Activated CD4-positive, alpha-beta T cell treated with anti-CD3 and anti-CD28 coated beads, Interleukin-2, amount 10 ng/mL, durations not matched to agents 7 days and 5 days (primary cell): ENCODE measurements around the gene PLCH1. TPM values are rescaled to one million over a fixed set of nuclear protein-coding genes. Genes with fewer than 3 reads are reported as not detected.

Source experiments
- CTCF ChIA-PET: fragments of 350-600 bp; sonication (Branson Sonifier 250); formaldehyde crosslinking; loops from one replicate; lab custom pipeline; 2021; ENCODE audit warnings: antibody characterized with exemption; lab: Charles Lee
- POLR2A ChIA-PET: fragments of 350-600 bp; sonication (Branson Sonifier 250); formaldehyde crosslinking; loops from one replicate; lab custom pipeline; 2021; ENCODE audit warnings: antibody characterized with exemption; lab: Charles Lee
- DNase-seq: peaks from one replicate; pipeline ENCODE4 v3.0.0-alpha.2; 2020
- H3K27ac Mint-ChIP-seq: one replicate; pipeline ENCODE4 v1.8.0; 2021; ENCODE audit warnings: mild to moderate bottlenecking, moderate library complexity, mixed read lengths
- H3K27me3 Mint-ChIP-seq: one replicate; pipeline ENCODE4 v1.8.0; 2021; ENCODE audit warnings: mixed read lengths
- H3K36me3 Mint-ChIP-seq: one replicate; pipeline ENCODE4 v1.8.0; 2021; ENCODE audit warnings: low read depth, mixed read lengths
- H3K4me1 Mint-ChIP-seq: one replicate; pipeline ENCODE4 v1.8.0; 2021; ENCODE audit warnings: mixed read lengths
- H3K4me3 Mint-ChIP-seq: one replicate; pipeline ENCODE4 v1.8.0; 2021; ENCODE audit warnings: mild to moderate bottlenecking, moderate library complexity, mixed read lengths
- H3K9me3 Mint-ChIP-seq: one replicate; pipeline ENCODE4 v1.8.0; 2021; ENCODE audit warnings: mixed read lengths
- total RNA-seq, 2 experiments: library from RNA; stranded (reverse); gene quantifications; one replicate each; pipeline ENCODE4 v1.2.3, GENCODE V29; 2021

PLCH1 gene
- total RNA-seq, 2 experiments from 2014 or later, result 0.37 TPM

DNA sequence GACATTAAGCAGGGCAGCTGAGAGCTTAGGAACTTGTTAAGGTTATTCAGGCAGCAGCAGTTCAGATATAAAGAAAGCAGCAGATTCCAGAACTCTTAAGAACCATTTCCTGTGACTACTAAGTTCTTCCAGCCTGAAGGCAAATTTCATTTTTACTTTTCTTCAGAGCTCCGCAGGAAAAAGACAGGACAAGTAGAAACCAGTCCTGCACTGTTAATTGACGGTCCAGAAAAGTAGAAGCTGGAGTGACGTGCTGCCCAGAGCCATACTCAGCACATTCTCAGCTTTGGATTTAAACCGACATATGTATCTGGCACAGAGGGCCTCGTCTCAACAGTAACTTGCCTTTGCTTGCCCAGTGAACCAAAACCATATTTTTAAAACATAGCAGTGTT lies 232.0 kb downstream of the PLCH1 start:
- DNase-seq, result no peak
- no peak overlapping the region for H3K4me3 Mint-ChIP-seq
- ChIA-PET POLR2A (no interaction called here), CTCF (no interaction called here)
- H3K27me3 Mint-ChIP-seq, result no peaks in the 10 kb centered on the region
- no peaks in the 10 kb centered on the region for H3K36me3 Mint-ChIP-seq
- H3K4me1 Mint-ChIP-seq, result no peaks in the 10 kb centered on the region
- peaks cover 8% of the 10 kb centered on the region for H3K9me3 Mint-ChIP-seq
- H3K27ac Mint-ChIP-seq, result no peak overlapping the region

DNA sequence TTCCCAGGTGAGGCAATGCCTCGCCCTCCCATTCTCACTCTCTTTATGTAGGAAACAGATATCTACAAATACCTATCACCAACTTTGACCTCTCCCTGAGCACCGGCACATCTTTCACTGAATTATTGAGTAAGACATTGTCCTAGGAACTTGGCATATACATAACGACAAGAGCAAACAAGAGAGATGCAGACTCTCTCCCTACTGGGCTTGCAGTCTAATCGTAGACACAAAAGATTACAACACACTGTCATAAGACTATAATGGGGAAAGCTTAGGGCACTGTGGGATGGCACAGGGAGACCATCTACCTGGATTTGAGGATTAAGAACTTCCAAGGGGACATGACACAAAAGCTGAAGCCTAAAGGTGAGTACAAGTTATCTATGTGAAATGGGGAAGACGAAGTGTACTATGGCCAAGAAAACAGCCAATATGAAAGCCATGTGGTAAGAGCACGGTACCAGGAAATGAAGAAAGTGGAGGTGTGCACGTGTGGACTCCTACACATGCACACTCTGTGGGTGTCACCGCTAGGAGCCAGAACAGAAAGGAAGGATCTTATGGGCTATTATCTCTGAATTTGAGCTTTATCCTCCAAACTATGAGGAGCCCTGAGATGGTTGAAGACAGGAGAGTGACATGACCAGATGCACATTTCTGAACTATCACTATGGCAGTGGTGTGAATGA lies 232.6 kb downstream of the PLCH1 start:
- H3K27ac Mint-ChIP-seq, result no peak overlapping the region

DNA sequence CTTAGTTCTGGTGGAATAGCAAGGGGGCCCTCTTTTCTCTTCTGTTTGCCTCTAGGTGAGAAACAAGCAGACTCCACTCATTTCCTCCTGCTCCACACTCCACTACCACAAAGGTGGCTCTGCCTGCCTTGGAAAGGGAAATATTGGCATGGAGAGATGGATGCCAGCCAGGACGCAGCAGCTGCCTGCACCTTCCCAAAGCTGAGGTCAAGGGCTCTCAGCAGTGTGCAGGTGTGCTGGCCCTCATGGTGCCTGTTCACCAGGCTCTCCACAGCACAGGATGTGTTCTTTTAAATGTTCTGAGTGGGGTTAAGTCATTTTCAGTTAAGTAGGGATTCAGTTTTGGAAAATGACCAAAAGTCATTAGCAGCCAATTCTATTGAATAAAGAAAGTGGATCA lies 240.2 kb downstream of the PLCH1 start:
- Mint-ChIP-seq H3K27me3 (no peaks in the 10 kb centered on the region), H3K36me3 (no peaks in the 10 kb centered on the region), H3K27ac (no peak overlapping the region), H3K4me1 (no peaks in the 10 kb centered on the region), H3K4me3 (no peak overlapping the region), H3K9me3 (no peaks in the 10 kb centered on the region)
- no peak for DNase-seq
- POLR2A ChIA-PET, result no interaction called here
- CTCF ChIA-PET, result no interaction called here

More for the DNA sequence above, 232.6 kb downstream of the PLCH1 start:
- CTCF ChIA-PET, result no interaction called here
- DNase-seq, result no peak
- no peaks in the 10 kb centered on the region for H3K4me1 Mint-ChIP-seq
- H3K4me3 Mint-ChIP-seq, result no peak overlapping the region
- H3K9me3 Mint-ChIP-seq, result peaks cover 8% of the 10 kb centered on the region
- H3K36me3 Mint-ChIP-seq, result no peaks in the 10 kb centered on the region
- POLR2A ChIA-PET, result no interaction called here
- no peaks in the 10 kb centered on the region for H3K27me3 Mint-ChIP-seq

DNA sequence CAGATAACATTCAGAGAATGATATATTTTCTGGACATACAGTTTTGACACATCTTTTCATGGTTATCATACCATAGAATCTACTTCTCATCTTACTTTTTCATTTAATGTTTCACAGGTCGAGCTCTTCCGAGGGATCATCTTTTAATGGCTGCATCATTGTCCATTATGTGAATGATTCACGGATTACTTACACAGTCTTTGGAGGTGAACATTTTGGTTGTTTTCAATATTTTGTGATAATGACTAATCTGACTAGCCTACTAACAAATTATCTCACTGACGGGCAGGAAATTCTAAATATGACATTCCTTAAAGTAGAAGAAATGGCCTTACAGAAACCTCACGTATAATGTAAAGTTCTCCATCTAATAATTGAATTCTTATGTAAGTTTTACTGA lies 242.2 kb downstream of the PLCH1 start:
- no peaks in the 10 kb centered on the region for H3K4me1 Mint-ChIP-seq
- POLR2A ChIA-PET, result no interaction called here
- no peaks in the 10 kb centered on the region for H3K36me3 Mint-ChIP-seq
- H3K27ac Mint-ChIP-seq, result no peak overlapping the region
- no peaks in the 10 kb centered on the region for H3K27me3 Mint-ChIP-seq
- no peak for DNase-seq
- CTCF ChIA-PET, result no interaction called here
- H3K9me3 Mint-ChIP-seq, result no peaks in the 10 kb centered on the region
- H3K4me3 Mint-ChIP-seq, result no peak overlapping the region

DNA sequence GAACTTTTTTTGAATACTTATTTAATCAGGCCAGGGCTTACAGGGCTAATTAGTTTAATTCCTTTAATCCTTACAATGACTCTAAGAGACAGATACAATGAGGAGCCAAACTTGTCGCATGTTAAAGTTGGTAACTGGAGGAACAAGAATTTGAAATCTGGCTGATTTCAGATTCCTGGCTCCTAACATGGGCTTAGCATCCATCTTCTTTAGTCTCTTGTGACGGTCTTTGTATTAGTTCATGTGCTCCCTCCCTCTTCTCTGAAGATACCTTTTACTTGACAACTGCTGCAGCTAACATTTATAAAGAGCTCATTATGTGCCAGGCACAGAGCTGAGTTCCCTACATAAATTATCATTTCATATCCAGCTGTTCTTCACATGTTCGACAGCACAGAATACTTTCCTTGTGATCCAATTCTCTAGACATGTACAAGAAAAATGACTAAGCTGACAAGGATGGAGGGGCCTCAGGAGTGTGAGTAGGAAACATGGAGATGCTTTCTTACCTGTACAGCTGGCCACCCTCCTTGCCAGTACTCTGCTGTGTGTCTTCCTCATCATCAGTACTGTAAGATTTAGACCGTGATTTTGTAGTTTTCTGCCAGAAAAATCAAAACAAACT lies 244.6 kb downstream of the PLCH1 start:
- Mint-ChIP-seq H3K27me3 (no peaks in the 10 kb centered on the region), H3K4me1 (no peaks in the 10 kb centered on the region), H3K4me3 (no peak overlapping the region), H3K27ac (no peak overlapping the region), H3K9me3 (no peaks in the 10 kb centered on the region), H3K36me3 (no peaks in the 10 kb centered on the region)
- ChIA-PET POLR2A (interaction anchor here (0.6 kb wide), 1 partner anchor 76 kb away, joined by 6 read pairs; no protein-coding TSS in a partner anchor), CTCF (no interaction called here)
- no peak for DNase-seq

DNA sequence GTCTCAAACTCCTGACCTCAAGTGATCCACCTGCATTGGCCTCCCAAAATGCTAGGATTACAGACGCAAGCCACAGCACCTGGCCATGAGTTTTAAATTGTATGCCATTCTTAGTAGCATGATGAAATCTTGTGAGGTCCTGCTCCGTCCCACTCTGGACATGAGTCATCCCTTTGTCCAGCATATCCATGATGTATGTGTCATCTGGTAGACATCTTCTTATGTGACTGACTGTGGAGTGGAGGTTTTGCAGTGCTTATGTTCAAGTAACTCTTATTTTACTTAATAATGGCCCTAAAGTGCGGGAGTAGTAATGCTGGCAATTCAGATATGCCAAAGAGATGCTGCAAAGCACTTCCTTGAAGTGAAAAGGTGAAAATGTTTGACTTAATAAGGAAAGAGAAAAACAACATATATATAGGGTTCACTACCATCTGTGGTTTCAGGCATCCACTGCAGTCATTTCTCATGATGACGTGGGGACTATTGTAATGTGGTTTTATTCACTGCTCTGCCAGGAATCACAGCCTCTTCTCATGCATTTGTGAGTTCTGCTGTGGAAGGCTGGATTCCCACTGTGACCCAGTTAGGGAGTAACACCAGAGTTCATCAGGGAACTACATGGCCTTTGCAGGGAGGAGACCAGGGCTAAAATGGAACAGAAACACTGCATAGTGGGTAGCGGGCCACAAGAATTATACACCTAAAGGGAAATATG lies 246.8 kb downstream of the PLCH1 start:
- Mint-ChIP-seq H3K27ac (no peak overlapping the region), H3K27me3 (no peaks in the 10 kb centered on the region), H3K9me3 (no peaks in the 10 kb centered on the region), H3K4me3 (no peak overlapping the region), H3K4me1 (peaks cover 6% of the 10 kb centered on the region), H3K36me3 (no peaks in the 10 kb centered on the region)
- no peak for DNase-seq
- POLR2A ChIA-PET, result no interaction called here
- CTCF ChIA-PET, result no interaction called here

DNA sequence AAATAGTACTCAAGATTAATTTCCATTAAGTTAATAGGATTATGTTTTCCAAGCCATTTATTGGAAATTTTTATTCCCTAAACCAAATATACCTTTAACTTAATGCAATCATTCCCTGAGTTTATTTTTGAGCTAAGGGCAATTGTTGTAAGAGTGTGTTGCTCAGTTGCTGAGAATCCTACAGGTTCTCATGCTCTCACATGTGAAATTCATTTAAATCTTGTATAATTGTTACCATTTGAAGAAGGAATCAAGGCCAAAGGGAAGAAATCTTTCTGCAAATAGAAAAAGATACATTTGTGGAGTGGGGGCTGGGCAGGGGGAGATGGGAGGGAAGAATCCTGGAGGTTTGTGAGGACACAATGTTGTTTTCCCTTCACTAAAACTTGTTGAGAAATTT lies 248.7 kb downstream of the PLCH1 start:
- H3K9me3 Mint-ChIP-seq, result no peaks in the 10 kb centered on the region
- H3K4me3 Mint-ChIP-seq, result no peak overlapping the region
- H3K27ac Mint-ChIP-seq, result no peak overlapping the region
- H3K27me3 Mint-ChIP-seq, result no peaks in the 10 kb centered on the region
- no peak for DNase-seq
- ChIA-PET POLR2A (no interaction called here), CTCF (no interaction called here)
- H3K36me3 Mint-ChIP-seq, result no peaks in the 10 kb centered on the region
- H3K4me1 Mint-ChIP-seq, result peaks cover 6% of the 10 kb centered on the region

DNA sequence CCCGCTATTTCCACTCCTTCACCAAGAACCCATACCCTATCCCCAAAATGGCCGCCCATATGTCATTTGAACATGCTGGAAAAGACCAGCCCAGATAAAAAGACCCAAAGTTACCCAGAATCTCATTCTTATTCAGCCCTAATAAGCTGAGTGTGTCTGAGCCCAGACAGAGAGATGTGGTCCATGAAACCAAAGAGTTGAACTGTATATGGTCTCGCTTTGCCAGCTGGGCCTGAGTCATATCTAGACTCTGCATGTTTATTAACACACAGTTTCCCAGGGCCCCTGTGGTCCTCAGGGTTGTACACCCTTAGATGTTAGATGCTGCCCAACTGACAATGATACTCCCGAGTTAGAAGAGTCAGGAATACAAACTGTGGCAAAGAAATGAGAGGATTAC lies 249.5 kb downstream of the PLCH1 start:
- ChIA-PET POLR2A (no interaction called here), CTCF (no interaction called here)

DNA sequence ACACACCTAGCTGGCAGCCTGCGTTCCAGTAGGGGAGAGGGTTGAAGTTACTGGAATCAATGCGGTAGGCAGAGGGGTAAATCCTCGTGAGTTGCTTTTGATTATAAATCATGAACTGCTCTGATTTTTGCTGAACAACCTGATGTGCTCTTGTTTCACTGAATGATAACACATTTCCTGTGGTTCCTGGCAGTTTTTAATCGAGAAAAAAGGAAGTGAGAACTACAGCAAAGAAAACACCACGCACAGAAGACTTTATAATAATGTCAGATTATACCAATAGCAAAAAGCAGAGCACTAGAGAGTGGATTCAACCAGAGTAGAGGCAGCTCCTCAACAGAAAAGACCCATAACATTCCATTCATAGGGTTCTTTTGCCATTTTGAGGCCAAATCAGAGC lies 250.5 kb downstream of the PLCH1 start:
- Mint-ChIP-seq H3K9me3 (no peaks in the 10 kb centered on the region), H3K4me1 (peaks cover 6% of the 10 kb centered on the region), H3K4me3 (no peak overlapping the region), H3K27me3 (no peaks in the 10 kb centered on the region), H3K27ac (no peak overlapping the region), H3K36me3 (no peaks in the 10 kb centered on the region)
- POLR2A ChIA-PET, result no interaction called here
- no peak for DNase-seq
- CTCF ChIA-PET, result no interaction called here

More for the DNA sequence above, 249.5 kb downstream of the PLCH1 start:
- Mint-ChIP-seq H3K4me1 (peaks cover 6% of the 10 kb centered on the region), H3K27ac (no peak overlapping the region), H3K4me3 (no peak overlapping the region), H3K27me3 (no peaks in the 10 kb centered on the region), H3K36me3 (no peaks in the 10 kb centered on the region), H3K9me3 (no peaks in the 10 kb centered on the region)
- no peak for DNase-seq

DNA sequence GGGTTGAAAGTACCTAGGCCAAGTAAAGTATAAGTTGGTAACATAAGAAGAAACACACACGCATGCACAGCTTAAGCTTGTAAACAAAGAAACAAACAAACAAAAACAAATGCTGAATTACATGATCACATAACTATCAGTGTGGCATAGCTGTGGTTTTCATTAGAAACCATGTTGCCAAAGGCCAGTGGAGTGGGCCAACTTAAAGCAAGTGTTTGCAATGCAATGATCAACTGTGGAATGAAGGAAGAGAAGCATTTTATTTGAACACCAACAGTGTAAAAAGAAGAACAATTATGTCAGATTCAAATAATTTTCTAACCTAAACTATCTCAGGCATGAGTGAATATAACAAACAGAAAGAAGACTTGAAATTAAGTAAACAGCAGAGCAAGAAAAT lies 252.0 kb downstream of the PLCH1 start:
- Mint-ChIP-seq H3K27ac (no peak overlapping the region), H3K9me3 (no peaks in the 10 kb centered on the region), H3K4me1 (peaks cover 6% of the 10 kb centered on the region), H3K4me3 (no peak overlapping the region), H3K27me3 (no peaks in the 10 kb centered on the region), H3K36me3 (no peaks in the 10 kb centered on the region)
- ChIA-PET POLR2A (no interaction called here), CTCF (no interaction called here)
- no peak for DNase-seq

DNA sequence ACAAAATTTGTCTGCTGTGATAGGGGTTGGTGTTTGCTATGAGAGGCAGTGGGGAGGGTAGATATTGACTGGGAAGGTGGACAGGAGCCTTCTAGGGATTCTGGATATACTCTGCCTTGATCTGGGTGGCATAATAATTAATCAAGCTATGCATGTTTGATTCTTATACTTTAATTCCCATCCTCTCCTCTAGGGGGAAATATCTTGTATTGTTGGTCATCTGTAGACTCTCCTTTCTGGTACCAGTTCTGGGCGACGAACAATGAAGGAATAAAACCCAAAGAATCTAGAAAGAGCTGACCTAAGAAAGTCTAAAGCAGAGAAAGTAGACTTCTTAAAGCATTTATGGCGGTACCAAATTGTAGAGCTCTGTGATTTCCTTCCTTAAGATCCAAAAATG lies 253.2 kb downstream of the PLCH1 start:
- Mint-ChIP-seq H3K4me3 (no peak overlapping the region), H3K36me3 (no peaks in the 10 kb centered on the region), H3K27me3 (no peaks in the 10 kb centered on the region), H3K4me1 (peaks cover 6% of the 10 kb centered on the region), H3K27ac (no peak overlapping the region), H3K9me3 (no peaks in the 10 kb centered on the region)
- ChIA-PET CTCF (interaction anchor here (1.0 kb wide), 1 partner anchor 94 kb away, joined by 3 read pairs; no protein-coding TSS in a partner anchor), POLR2A (no interaction called here)
- no peak for DNase-seq

DNA sequence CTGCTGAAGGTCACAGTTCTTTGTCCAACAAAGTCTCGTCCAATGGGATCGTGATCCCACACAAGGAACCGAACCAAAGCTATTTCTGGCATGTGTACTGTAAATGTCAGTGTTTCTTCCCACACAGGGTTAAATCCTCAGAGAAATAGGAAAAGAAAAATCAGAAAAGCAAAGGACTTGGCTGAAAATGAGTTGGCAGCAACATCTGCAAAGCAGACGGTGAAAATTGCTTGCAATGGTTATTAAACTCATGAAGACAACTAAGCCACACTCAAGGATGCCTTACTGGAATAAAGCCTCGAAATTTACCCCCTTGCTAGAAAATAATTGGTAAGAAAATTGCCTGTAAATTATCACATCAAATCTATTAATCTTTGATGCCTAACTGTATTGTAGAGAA lies 256.2 kb downstream of the PLCH1 start:
- Mint-ChIP-seq H3K27ac (no peak overlapping the region), H3K36me3 (no peaks in the 10 kb centered on the region), H3K27me3 (no peaks in the 10 kb centered on the region), H3K9me3 (no peaks in the 10 kb centered on the region), H3K4me1 (peaks cover 5% of the 10 kb centered on the region), H3K4me3 (no peak overlapping the region)
- ChIA-PET CTCF (no interaction called here), POLR2A (no interaction called here)
- DNase-seq, result no peak

DNA sequence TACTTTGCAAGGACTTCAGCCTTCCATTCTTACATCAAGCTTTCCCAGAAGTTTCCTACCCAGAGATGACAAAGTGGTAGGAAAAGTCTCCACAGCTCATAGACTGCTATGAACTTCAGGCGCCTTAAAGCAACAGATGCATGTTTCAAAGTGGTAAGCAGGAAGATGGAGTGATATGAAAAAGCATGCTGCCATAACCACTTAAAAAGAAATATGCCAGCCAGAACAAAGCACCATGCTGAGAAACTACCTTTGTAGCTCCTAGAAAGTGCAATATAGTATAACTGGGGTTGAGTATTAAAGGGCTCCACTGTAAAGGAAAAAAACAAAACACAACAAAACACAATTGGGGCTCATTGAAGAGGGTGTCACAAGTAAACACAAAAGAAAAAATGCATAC lies 259.0 kb downstream of the PLCH1 start:
- H3K27ac Mint-ChIP-seq, result no peak overlapping the region
- no peak overlapping the region for H3K4me3 Mint-ChIP-seq
- H3K27me3 Mint-ChIP-seq, result no peaks in the 10 kb centered on the region
- ChIA-PET POLR2A (no interaction called here), CTCF (no interaction called here)
- H3K9me3 Mint-ChIP-seq, result no peaks in the 10 kb centered on the region
- DNase-seq, result no peak
- H3K4me1 Mint-ChIP-seq, result peaks cover 5% of the 10 kb centered on the region
- H3K36me3 Mint-ChIP-seq, result no peaks in the 10 kb centered on the region
